Common myeloid progenitor, CD34-positive (primary cell): ENCODE data around the gene PIP5KL1.

Experiments
- CTCF ChIA-PET: fragments of 350-600 bp; sonication (Branson Sonifier 250); formaldehyde crosslinking; loops from one replicate; lab custom pipeline; 2021; ENCODE audit warnings: antibody characterized with exemption; lab: Charles Lee
- POLR2A ChIA-PET: fragments of 350-600 bp; sonication (Branson Sonifier 250); formaldehyde crosslinking; loops from one replicate; lab custom pipeline; 2021; ENCODE audit warnings: antibody characterized with exemption; lab: Charles Lee
- DNase-seq, 3 donors: peaks; one replicate each; pipeline versions ENCODE4 v3.0.0 to v3.0.0-alpha.2; 2013
- H3K27ac ChIP-seq, 2 experiments: 1 replicate in 1 of 2; 2 replicates in 1 of 2; pipeline ENCODE4 v1.7.0; 2013; ENCODE audit warnings: inconsistent platforms in 2 of 2, low read length in 2 of 2, mild to moderate bottlenecking in 2 of 2, low read depth in 1 of 2, moderate library complexity in 1 of 2; ENCODE audit not compliant: severe bottlenecking in 2 of 2, insufficient read depth in 1 of 2, poor library complexity in 1 of 2
- H3K27me3 ChIP-seq, 5 experiments: replicated peaks in 2 of 5; 1 replicate in 3 of 5; 2 replicates in 2 of 5; pipeline versions ENCODE4 v1.6.1 to v1.7.0; 2013; ENCODE audit warnings: low read length in 4 of 5, mild to moderate bottlenecking in 2 of 5, moderate library complexity in 2 of 5, inconsistent platforms in 1 of 5; ENCODE audit not compliant: insufficient read depth in 5 of 5, control insufficient read depth in 4 of 5
- H3K36me3 ChIP-seq, 4 experiments: 1 replicate in 2 of 4; 2 replicates in 2 of 4; pipeline versions ENCODE4 v1.6.1 to v1.7.0; 2013; ENCODE audit warnings: low read length in 3 of 4, control low read depth in 1 of 4, mild to moderate bottlenecking in 1 of 4; ENCODE audit not compliant: control insufficient read depth in 4 of 4, insufficient read depth in 4 of 4
- H3K4me1 ChIP-seq, 4 experiments: 1 replicate in 3 of 4; 2 replicates in 1 of 4; pipeline versions ENCODE4 v1.6.1 to v1.7.1; 2013; ENCODE audit warnings: low read length in 3 of 4, mild to moderate bottlenecking in 3 of 4, control low read depth in 1 of 4, inconsistent platforms in 1 of 4, moderate library complexity in 1 of 4; ENCODE audit not compliant: control insufficient read depth in 4 of 4, insufficient read depth in 4 of 4; ENCODE audit errors: control extremely low read depth in 1 of 4
- H3K4me3 ChIP-seq, 7 experiments: 1 replicate in 4 of 7; 2 replicates in 3 of 7; pipeline versions ENCODE4 v1.5.1 to v1.7.0; 2013; ENCODE audit warnings: mild to moderate bottlenecking in 7 of 7, low read length in 6 of 7, moderate library complexity in 6 of 7, inconsistent platforms in 2 of 7, low read depth in 2 of 7, control low read depth in 1 of 7; ENCODE audit not compliant: insufficient read depth in 4 of 7, control insufficient read depth in 1 of 7; ENCODE audit errors: extremely low read depth in 1 of 7
- H3K9me3 ChIP-seq, 5 experiments: 1 replicate in 4 of 5; 2 replicates in 1 of 5; pipeline versions ENCODE4 v1.6.1 to v1.7.1; 2013; ENCODE audit warnings: low read length in 4 of 5, mild to moderate bottlenecking in 2 of 5, inconsistent platforms in 1 of 5, low read depth in 1 of 5, moderate library complexity in 1 of 5; ENCODE audit not compliant: control insufficient read depth in 4 of 5, insufficient read depth in 2 of 5; ENCODE audit errors: control extremely low read depth in 1 of 5
- WGBS: methylation state at CpG from one replicate; pipeline ENCODE4 v1.1.5; 2013; ENCODE audit not compliant: insufficient coverage; 5-methylcytosine and 5-hydroxymethylcytosine counted together

PIP5KL1 gene

DNA sequence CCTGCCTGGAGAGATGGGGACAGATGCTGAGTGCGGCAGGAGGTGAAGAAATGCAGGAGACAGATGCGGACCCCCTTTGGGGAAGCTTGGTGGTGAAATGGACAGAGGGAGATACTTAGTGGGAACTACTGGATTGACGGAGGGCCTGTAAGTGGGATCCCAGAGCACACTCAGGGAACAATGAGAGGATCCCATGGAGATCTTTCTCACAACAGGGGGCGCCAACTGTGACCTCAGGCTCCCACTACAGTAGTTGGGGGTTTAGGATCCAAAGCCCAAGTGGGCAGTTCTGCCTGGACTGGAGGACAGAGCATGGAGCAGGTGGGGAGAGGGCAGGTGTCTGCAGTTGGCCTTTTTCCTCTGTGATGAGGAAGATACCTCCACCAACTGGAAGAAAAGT is 3.7 kb upstream of the PIP5KL1 start:
- POLR2A ChIA-PET = no interaction called here
- no peak overlapping the region for H3K27ac ChIP-seq
- 96% methylated on average over 3 of the region's 4 CpGs for WGBS
- H3K27me3 ChIP-seq = peaks cover 0 to 15% (median 6%) of the 10 kb centered on the region in 5 experiments
- DNase-seq = no peak
- no peaks in the 10 kb centered on the region for H3K9me3 ChIP-seq
- CTCF ChIA-PET = interaction anchor here (1.3 to 1.7 kb wide), 4 partner anchors 9 to 184 kb away, joined by 3 to 5 read pairs (median 4); no protein-coding TSS in a partner anchor
- peaks cover 5 to 44% (median 37%) of the 10 kb centered on the region in 4 experiments for H3K4me1 ChIP-seq
- H3K4me3 ChIP-seq = no peak overlapping the region
- peaks cover 0 to 27% (median 7%) of the 10 kb centered on the region in 4 experiments for H3K36me3 ChIP-seq

DNA sequence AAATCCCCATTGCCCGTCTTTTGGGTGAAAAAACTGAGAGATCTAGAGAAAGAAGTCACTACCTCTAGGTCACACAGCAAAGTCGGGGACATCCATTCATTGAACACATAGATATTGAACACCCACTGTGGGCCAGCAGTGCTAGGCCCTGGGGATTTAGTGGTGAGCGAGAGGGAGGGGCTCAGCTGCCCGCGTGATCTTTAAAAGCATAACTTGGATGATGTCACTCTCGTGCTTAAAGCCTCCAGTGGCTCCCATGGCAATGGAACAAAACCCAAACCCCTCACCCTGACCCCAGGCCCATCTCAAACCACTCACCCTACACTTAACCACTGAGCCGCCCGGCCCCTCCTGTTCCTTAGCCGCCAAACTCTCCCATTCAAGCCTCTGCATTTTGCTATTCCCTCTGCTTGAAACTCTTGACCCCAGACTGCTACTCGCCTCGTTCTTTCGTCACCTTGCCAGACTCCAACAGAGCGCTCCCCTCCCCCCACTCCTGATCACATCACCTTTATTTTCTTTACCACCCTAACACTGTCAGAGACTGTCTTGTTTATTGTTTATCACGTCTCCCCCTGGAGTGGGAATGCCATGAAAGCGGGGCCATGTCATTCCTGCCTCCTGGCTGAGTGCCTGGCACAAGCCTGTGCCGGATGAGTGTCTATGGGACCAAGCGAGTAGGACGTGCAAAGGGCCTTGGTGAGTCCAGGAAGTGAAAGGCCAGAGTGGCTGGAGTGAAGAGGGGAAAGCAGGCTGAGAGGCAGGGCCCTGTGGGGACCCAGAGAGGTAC is 710 bp upstream of the PIP5KL1 start:
- H3K36me3 ChIP-seq = peaks cover 0 to 26% (median 7%) of the 10 kb centered on the region in 4 experiments
- POLR2A ChIA-PET = no interaction called here
- CTCF ChIA-PET = interaction anchor here (1.5 kb wide), 1 partner anchor 11 kb away, joined by 4 read pairs; no protein-coding TSS in a partner anchor
- peak overlapping the region in 6 of 7 experiments; percentile 48 to 78 (median 64) for H3K4me3 ChIP-seq
- H3K9me3 ChIP-seq = no peaks in the 10 kb centered on the region
- H3K27ac ChIP-seq = no peak overlapping the region
- peaks cover 0 to 40% (median 36%) of the 10 kb centered on the region in 4 experiments for H3K4me1 ChIP-seq
- 58% methylated on average over 16 of the region's 18 CpGs for WGBS
- DNase-seq = peak in 2 of 3 donors; percentile 58 to 59
- H3K27me3 ChIP-seq = peaks cover 0 to 43% (median 23%) of the 10 kb centered on the region in 5 experiments

- CTCF ChIA-PET = interaction anchor here (0.8 to 1.3 kb wide), 4 partner anchors 9 to 142 kb away, joined by 3 to 4 read pairs (median 3); no protein-coding TSS in a partner anchor
- POLR2A ChIA-PET = interaction anchor here (1.0 kb wide), 1 partner anchor 8 kb away, joined by 6 read pairs; no protein-coding TSS in a partner anchor
Measured at GRCh38 chr9:127929625-127929979, 975 bp downstream of the PIP5KL1 start.

GRCh38 chr9:127928676-127929624 is 1.6 kb downstream of the PIP5KL1 start:
- WGBS = 85% methylated on average over 6 of the region's 11 CpGs
- Histone ChIP-seq H3K27ac (no peak overlapping the region), H3K4me1 (peaks cover 0 to 30% (median 28%) of the 10 kb centered on the region in 4 experiments), H3K9me3 (no peaks in the 10 kb centered on the region), H3K27me3 (peaks cover 0 to 60% (median 26%) of the 10 kb centered on the region in 5 experiments), H3K4me3 (no peak overlapping the region), H3K36me3 (peaks cover 0 to 5% (median 0%) of the 10 kb centered on the region in 4 experiments)
- ChIA-PET CTCF (interaction anchor here (0.7 to 1.3 kb wide), 4 partner anchors 8 to 342 kb away, joined by 3 read pairs; no protein-coding TSS in a partner anchor), POLR2A (no interaction called here)
- no peak for DNase-seq

More at GRCh38 chr9:127929625-127929979, 975 bp downstream of the PIP5KL1 start:
- no peak overlapping the region for H3K27ac ChIP-seq
- H3K9me3 ChIP-seq = no peaks in the 10 kb centered on the region
- peaks cover 0 to 30% (median 28%) of the 10 kb centered on the region in 4 experiments for H3K4me1 ChIP-seq
- H3K36me3 ChIP-seq = peaks cover 0 to 10% (median under 1%) of the 10 kb centered on the region in 4 experiments
- peaks cover 0 to 59% (median 26%) of the 10 kb centered on the region in 5 experiments for H3K27me3 ChIP-seq
- WGBS = 72% methylated on average over 7 of the region's 10 CpGs
- no peak for DNase-seq
- H3K4me3 ChIP-seq = no peak overlapping the region

DNA sequence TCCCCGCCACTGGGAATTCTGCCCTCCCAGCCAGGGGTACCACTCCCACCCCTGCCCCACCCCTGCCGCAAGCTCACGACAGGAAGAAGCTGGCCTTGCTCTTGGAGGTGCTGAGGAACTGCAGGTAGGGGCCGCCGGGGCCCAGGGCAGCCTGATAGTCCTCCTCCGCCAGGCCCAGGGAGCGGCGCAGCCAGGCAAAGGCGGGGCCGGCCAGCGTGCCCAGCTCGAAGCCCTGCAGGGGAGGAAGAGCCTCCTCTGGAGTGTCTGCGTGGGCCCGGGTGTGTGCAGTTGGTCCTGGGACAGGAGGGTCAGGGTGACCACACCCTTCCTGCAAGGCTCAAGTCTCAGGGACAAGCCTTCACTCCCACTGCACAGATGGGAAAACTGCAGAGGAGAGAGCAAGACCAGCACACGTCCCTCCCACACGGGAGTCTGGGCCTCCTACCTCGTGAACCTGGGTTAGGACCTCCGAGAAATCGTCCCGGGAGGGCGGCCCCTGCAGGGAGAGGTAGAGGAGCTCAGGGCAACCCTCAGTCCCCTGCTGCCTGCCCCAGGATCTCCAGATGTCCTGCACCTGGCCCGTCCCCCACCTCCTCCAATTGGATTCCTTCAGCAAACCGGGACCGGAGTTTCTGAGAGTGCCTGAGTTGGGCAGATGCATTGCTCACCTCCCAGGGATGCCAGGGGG is 2.4 kb downstream of the PIP5KL1 start:
- H3K4me1 ChIP-seq = peaks cover 0 to 30% (median 28%) of the 10 kb centered on the region in 4 experiments
- H3K9me3 ChIP-seq = no peaks in the 10 kb centered on the region
- H3K36me3 ChIP-seq = peaks cover 0 to 3% (median 0%) of the 10 kb centered on the region in 4 experiments
- no peak overlapping the region for H3K27ac ChIP-seq
- ChIA-PET POLR2A (no interaction called here), CTCF (interaction anchor here (0.7 to 1.3 kb wide), 4 partner anchors 11 to 341 kb away, joined by 3 read pairs; no protein-coding TSS in a partner anchor)
- peaks cover 0 to 64% (median 26%) of the 10 kb centered on the region in 5 experiments for H3K27me3 ChIP-seq
- H3K4me3 ChIP-seq = peak overlapping the region in 2 of 7 experiments; percentile 19 to 59
- 22% methylated on average over 21 of the region's 24 CpGs for WGBS
- no peak for DNase-seq
